SK-N-SH (cell line): ENCODE data around the gene ARHGEF28.

ENCODE experiments used
- CTCF ChIP-seq: fragments of 200-600 bp; sonication (generic); IDR thresholded peaks from 2 replicates; pipeline ENCODE4 v1.6.1; 2017; ENCODE audit warnings: antibody characterized with exemption, mild to moderate bottlenecking, moderate library complexity
- ELF1 ChIP-seq: IDR thresholded peaks from 2 replicates; pipeline ENCODE4 v1.4.0; 2012
- JUND ChIP-seq: IDR thresholded peaks from 2 replicates; pipeline ENCODE4 v1.4.0; 2012
- NRF1 ChIP-seq: IDR thresholded peaks from 2 replicates; pipeline ENCODE4 v1.6.1; 2012; ENCODE audit warnings: low read depth, mild to moderate bottlenecking, low read length
- PBX3 ChIP-seq: IDR thresholded peaks from 2 replicates; pipeline ENCODE4; 2012
- POLR2AphosphoS5 ChIP-seq: IDR thresholded peaks from 2 replicates; pipeline ENCODE4 v1.6.1; 2012; ENCODE audit warnings: low read depth, low read length
- RAD21 ChIP-seq: IDR thresholded peaks from 2 replicates; pipeline ENCODE4 v1.6.1; 2012; ENCODE audit warnings: mild to moderate bottlenecking, low read length
- REST ChIP-seq: IDR thresholded peaks from 2 replicates; pipeline ENCODE4 v1.6.1; 2012; ENCODE audit warnings: mild to moderate bottlenecking, low read depth, low read length, moderate library complexity
- SMC3 ChIP-seq: IDR thresholded peaks from 2 replicates; pipeline ENCODE4 v1.6.1; 2012; ENCODE audit warnings: low read depth, low read length, improper control_type of control experiment
- TCF12 ChIP-seq: IDR thresholded peaks from 2 replicates; pipeline ENCODE4 v1.4.0; 2012

- TF ChIP-seq CTCF (no peak), TCF12 (no peak), PBX3 (no peak), POLR2AphosphoS5 (no peak), RAD21 (no peak), SMC3 (no peak), REST (no peak), NRF1 (no peak), ELF1 (no peak), JUND (no peak)
Observed at GRCh38 chr5:73940801-73941200, 314.8 kb downstream of the ARHGEF28 start.
